ENCODE data around the gene RPL22L1. TPM values are rescaled to one million over a fixed set of nuclear protein-coding genes. Genes with fewer than 3 reads are reported as not detected.

RPL22L1 gene
- total and polyA plus RNA-seq, 11 donors = 8.6 to 97.3 (median 29.2) TPM

DNA sequence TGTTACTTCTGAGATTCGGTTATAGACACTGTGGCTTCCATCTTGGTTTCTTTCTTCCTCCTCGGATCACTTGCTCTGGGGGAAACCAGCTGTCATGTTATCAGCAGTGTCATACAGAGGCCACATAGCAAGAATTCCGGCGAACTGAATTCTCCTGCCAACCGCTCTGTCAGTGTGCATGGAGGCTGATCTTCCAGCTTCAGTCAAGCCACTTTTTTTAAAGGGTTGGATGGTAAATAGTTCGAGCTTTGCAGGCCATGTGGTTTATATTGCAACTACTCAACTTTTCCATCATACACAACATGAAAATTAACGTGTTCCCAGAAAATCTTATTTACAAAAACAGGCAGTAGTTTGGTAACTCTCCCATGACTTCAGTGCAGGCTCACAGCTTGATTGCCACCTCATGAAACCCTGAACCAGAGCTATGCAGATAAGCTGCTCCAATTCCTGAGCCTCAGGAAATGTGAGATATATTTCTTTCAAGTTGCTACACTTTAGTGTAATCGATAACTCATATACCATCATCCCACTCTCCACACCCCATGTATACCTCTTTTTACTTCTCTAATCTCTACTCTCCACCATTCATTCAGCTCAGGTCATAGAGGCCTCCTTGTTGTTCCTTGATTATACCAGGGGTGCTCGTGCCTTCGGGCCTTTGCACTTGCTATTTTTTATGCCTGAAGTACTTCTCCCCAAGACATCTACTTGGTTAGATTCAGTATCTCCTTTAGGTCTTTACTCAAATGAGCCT is 7.2 kb downstream of the RPL22L1 start:
- Histone ChIP-seq H3K4me3 (no peak overlapping the region), H3K27me3 (no peaks in the 10 kb centered on the region), H3K9me3 (no peaks in the 10 kb centered on the region), H3K4me1 (peaks cover 0 to 12% (median 4%) of the 10 kb centered on the region in 12 donors), H3K36me3 (peaks cover 0 to 33% (median 27%) of the 10 kb centered on the region in 9 donors), H3K27ac (no peak overlapping the region)
- ATAC-seq = peak in 1 of 4 donors; percentile 41
- WGBS, 4 donors = 50 to 70% (median 63%) methylated on average over 10 of the region's 10 CpGs
- intact Hi-C loops (cut with DNase I) = no loop called here
- DNase-seq = no peak
- TF ChIP-seq POLR2A (IDR thresholded peaks at IDR 0.05) = no peak
- TF ChIP-seq, protein P1, sequence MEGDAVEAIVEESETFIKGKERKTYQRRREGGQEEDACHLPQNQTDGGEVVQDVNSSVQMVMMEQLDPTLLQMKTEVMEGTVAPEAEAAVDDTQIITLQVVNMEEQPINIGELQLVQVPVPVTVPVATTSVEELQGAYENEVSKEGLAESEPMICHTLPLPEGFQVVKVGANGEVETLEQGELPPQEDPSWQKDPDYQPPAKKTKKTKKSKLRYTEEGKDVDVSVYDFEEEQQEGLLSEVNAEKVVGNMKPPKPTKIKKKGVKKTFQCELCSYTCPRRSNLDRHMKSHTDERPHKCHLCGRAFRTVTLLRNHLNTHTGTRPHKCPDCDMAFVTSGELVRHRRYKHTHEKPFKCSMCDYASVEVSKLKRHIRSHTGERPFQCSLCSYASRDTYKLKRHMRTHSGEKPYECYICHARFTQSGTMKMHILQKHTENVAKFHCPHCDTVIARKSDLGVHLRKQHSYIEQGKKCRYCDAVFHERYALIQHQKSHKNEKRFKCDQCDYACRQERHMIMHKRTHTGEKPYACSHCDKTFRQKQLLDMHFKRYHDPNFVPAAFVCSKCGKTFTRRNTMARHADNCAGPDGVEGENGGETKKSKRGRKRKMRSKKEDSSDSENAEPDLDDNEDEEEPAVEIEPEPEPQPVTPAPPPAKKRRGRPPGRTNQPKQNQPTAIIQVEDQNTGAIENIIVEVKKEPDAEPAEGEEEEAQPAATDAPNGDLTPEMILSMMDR (IDR thresholded peaks at IDR 0.05) = no peak

DNA sequence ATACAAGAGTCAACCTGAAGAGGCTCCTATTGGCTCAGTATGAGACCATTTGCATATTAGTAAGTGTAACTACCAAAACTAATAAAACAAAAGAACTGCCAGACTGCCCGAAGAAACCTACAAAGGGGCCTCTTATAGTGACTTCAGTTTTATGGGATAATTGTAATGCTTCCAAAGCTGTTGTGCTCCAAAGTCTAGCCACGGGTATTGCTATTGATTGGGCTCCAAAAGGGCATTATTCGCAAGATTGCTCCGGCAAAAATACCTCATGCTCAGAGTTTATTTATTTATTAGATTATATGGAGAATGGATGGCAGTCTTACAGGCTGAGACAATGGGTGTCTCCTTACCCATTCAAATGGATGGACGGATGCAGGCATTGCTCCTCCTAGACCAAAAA is 11.4 kb downstream of the RPL22L1 start:
- Histone ChIP-seq H3K27me3 (no peaks in the 10 kb centered on the region), H3K4me3 (no peak overlapping the region), H3K4me1 (no peaks in the 10 kb centered on the region), H3K9me3 (no peaks in the 10 kb centered on the region), H3K36me3 (no peaks in the 10 kb centered on the region), H3K27ac (no peak overlapping the region)
- ATAC-seq (no peak), DNase-seq (no peak)
- intact Hi-C loops (cut with DNase I) = no loop called here
- TF ChIP-seq, protein P1 (IDR thresholded peaks at IDR 0.05) = no peak
- TF ChIP-seq POLR2A (IDR thresholded peaks at IDR 0.05) = no peak
- 86 to 96% (median 92%) methylated on average over 5 of the region's 5 CpGs for WGBS, 4 donors

DNA sequence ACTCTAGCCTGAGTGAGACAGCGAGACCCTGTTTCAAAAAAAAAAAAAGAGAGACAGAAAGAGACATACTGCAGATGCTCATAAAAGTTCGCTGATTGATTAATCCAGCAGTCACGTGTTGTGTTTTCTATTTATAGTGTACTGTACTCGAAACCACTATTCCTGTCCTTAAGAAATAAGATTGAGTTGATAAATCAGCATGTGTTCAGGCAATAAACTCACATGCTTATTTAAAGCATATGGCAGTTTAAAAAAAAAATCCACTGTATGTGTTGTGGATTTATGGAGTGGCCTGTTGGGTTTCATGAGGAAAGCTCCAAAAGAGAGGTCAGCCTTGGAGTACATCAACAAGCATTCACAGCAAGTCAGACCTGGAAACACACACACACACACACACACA is 17.7 kb downstream of the RPL22L1 start:
- TF ChIP-seq, protein P1 (IDR thresholded peaks at IDR 0.05) = no peak
- no peak for TF ChIP-seq POLR2A (IDR thresholded peaks at IDR 0.05)
- Histone ChIP-seq H3K27me3 (no peaks in the 10 kb centered on the region), H3K9me3 (no peaks in the 10 kb centered on the region), H3K4me1 (no peaks in the 10 kb centered on the region), H3K27ac (no peak overlapping the region), H3K4me3 (no peak overlapping the region), H3K36me3 (no peaks in the 10 kb centered on the region)
- WGBS, 4 donors = 55 to 63% (median 58%) methylated on average over 4 of the region's 4 CpGs
- intact Hi-C loops (cut with DNase I) = no loop called here
- DNase-seq (no peak), ATAC-seq (no peak)

DNA sequence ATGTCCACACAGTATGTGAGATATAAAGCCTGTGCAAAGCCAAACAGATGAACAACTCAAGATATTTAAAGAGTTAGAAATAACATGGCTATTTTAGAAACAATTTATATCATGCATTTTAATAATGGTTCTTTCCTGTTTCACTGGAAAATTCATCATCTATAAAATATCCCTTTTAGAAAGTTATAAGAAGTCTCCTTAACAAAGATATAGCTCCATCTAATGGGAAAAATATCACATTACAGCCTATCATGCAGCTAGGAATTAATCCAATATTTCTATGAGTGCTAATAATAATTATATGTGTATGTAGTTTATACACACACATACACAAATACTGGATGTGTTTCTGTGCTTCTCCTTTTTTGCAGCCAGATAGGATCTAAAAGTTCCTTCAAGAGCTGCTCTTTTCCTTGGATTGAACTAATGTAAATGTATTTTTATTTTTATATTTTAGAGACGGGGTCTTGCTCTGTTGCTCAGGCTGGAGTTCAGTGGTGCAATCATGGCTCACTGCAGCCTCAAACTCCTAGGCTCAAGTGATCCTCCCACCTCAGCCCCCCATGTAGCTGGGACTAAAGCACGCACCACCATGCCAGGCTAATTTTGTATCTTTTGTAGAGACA is 21.6 kb downstream of the RPL22L1 start:
- Histone ChIP-seq H3K27me3 (no peaks in the 10 kb centered on the region), H3K27ac (no peak overlapping the region), H3K4me3 (no peak overlapping the region), H3K4me1 (no peaks in the 10 kb centered on the region), H3K9me3 (peaks cover 0 to 7% (median 0%) of the 10 kb centered on the region in 12 donors), H3K36me3 (no peaks in the 10 kb centered on the region)
- 94 to 97% (median 95%) methylated on average over 2 of the region's 2 CpGs for WGBS, 4 donors
- intact Hi-C loops (cut with DNase I) = loop anchor here in 1 of 10 donors (10.0 kb wide), 1 partner anchor 434 kb away; the partner anchor contains the start of gene CLDN11
- ATAC-seq (no peak), DNase-seq (no peak)
- TF ChIP-seq, protein P1 (IDR thresholded peaks at IDR 0.05) = peak in 9 of 12 donors; percentile 6 to 58 (median 35)
- TF ChIP-seq POLR2A (IDR thresholded peaks at IDR 0.05) = no peak

All from heart left ventricle (tissue), 16 donors.